HuH-7 (cell line): Measurements from ENCODE around the gene SCYL1.
"Not testable (repeated sequence)": the region's sequence is repeated elsewhere in the genome, so short reads cannot be mapped to it uniquely, and the experiment has no call there.

Experiments
- DNase-seq: peaks from one replicate; pipeline ENCODE4 v3.0.0; 2011; ENCODE audit warnings: low spot score

The SCYL1 gene

DNA sequence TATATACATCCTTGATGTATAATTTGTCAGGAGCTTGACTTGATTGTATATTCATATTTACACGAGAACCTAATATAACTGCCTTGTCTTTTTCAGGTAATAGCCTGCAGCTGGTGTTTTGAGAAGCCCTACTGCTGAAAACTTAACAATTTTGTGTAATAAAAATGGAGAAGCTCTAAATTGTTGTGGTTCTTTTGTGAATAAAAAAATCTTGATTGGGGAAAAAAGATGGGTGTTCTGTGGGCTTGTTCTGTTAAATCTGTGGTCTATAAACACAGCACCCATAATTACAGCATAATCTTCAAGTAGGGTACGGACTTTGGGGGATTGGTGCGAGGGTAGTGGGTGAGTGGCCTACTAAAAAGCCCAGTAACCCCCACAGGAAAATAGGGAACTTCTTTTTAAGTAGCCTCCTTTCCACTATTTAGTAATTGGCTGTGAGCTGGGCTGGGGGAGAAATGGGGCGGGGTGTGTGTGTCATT lies 18.6 kb upstream of the SCYL1 start:
- DNase-seq = no peak

DNA sequence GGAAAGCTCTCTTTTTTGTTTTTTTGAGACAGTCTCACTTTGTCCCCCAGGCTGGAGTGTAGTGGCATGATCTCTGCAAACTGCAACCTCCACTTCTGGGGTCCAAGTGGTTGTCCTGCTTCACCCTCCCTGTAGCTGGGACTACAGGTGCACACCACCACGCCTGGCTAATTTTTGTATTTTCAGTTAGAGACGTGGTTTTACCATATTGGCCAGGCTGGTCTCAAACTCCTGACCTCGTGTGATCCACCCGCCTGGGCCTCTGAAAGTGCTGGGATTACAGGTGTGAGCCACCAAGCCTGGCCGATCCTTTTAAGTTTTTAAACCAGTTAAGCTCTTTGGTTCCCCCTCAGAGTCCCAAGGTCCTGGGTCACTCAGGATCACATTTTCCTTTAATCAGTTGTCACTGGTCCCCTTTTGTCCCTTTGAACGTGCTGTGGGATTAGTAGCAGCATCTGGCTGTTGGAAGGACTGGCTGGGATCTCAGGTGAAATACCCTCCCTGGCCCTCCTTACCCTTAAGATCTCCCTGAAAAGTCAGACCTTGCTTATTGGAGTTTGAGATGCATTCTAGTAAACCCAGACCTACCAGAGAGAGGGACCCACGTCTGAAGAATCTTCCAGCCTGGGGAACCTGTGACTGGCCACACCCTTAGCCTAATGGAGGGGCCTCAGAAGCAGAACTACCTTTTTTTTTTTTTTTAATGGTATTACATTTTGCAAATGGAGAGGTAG lies 17.9 kb upstream of the SCYL1 start:
- DNase-seq = no peak

DNA sequence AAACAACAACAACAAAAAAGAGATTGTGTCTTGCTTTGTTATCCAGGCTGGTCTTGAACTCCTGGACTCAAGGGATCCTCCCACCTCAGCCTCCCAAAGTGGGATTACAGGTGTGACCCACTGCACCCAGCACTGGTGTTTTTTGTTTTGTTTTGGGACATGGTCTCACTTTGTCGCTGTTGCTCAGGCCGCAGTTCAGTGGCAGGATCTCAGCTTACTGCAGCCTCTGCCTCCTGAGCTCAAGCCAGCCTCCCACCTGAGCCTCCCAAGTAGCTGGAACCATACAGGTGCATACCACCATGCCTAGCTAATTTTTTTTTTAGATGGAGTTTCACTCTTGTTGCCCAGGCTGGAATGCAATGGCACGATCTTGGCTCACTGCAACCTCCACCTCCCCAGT lies 12.6 kb upstream of the SCYL1 start:
- DNase-seq = not testable (repeated sequence)

DNA sequence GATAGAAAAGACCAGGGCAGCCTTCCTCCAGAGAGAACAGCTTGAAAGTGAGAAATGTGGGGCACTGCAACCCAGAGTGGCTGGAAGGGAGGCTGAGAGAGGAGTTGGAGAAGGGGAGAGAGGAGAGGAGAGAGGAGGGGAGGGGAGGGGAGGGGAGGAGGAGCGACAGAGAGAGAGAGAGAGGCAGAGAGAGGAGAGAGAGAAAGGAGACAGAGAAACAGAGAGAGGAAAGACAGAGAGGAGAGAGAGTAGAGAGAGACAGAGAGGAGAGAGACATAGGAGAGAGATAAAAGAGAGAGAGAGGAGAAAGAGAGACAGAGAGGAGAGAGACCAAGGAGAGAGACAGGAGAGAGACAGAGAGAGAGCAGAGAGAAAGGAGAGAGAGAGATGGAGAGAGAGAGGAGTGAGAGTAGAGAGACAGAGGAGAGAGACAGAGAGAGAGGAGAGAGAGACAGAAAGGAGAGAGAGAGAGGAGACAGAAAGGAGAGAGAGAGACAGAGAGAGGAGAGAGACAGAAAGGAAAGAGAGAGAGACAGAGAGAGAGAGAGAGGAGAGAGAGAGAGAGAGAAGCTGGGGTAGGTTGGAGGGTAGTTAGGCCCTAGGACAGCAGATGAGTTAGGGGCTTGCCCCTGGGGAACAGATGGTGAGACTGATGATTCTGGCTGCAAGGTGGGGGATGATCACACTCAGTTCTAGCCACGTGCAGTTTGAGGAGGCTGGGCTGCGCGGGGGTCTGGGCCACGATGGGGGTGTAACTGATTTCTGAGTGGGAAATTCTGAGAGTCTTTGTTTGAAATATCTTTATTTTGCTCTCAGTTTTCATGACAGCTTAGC lies 8.5 kb upstream of the SCYL1 start:
- DNase-seq = no peak

DNA sequence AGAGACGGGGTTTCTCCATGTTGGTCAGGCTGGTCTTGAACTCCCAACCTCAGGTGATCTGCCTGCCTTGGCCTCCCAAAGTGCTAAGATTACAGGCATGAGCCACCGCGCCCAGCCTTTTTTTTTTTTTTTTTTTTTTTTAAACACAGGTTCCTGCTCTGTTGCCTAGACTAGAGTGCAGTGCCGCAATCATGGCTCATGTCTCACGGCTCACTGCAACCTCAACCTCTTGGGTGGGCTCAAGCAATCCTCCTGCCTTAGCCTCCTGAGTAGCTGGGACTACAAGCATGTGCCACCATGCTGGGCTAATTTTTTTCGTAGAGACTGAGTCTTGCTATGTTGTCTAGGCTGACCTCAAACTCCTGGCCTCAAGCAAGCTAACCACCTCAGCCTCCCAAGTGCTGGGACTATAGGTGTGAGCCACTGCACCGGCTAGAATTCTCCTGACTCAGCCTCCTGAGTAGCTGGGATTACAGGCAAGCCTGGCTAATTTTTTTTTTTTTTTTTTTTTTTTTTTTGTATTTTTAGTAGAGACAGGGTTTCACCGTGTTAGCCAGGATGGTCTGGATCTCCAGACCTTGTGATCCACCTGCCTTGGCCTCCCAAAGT lies 5.8 kb upstream of the SCYL1 start:
- DNase-seq = not testable (repeated sequence)

DNA sequence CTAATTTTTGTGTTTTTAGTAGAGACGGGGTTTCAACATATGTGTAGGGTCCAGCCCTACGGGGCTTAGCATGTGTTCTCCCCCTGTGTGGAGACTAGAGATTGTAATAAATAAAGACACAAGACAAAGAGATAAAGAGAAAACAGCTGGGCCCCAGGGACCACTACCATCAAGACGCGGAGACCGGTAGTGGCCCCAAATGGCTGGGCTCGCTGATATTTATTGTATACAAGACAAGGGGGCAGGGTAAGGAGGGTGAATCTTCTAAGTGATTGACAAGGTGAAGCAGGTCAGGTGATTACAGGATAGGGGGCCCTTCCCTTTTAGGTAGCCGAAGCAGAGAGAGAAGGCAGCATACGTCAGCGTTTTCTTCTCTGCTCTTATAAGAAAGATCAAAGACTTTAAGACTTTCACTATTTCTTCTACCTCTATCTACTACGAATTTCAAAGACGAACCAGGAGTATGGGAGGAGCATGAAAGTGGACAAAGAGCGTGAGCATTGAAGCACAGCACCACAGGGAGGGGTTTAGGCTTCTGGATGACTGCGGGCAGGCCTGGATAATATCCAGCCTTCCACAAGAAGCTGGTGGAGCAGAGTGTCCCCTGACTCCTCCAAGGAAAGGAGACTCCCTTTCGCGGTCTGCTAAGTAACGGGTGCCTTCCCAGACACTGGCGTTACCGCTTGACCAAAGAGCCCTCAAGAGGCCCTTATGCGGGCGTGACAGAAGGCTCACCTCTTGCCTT lies 2.9 kb upstream of the SCYL1 start:
- not testable (repeated sequence) for DNase-seq

DNA sequence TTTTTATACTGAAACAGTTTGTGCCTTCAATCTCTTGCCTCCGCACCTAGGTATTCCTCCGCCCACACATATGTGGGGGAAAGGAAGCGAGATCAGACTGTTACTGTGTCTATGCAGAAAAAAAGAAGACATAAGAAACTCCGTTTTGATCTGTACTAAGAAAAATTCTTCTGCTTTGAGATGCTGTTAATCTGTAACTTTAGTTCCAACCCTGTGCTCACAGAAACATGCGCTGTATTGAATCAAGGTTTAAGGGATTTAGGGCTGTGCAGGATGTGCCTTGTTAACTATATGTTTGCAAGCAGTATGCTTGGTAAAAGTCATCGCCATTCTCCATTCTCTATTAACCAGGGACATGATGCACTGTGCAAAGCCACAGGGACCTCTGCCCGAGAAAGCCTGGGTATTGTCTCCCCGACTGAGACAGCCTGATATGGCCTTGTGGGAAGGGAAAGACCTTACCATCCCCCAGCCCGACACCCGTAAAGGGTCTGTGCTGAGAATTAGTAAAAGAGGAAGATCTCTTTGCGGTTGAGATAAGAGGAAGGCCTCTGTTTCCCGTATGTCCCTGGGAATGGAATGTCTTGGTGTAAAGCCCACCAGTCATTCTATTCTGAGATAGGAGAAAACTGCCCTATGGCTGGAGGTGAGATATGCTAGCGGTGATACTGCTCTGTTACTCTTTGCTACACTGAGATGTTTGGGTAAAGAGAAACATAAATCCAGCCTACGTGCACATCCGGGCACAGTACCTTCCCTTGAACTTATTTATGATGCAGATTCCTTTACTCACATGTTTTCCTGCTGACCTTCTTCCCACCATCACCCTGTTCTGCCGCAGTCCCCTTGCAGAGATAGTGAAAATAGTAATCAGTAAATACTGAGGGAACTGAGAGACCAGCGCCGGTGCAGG lies 1.9 kb upstream of the SCYL1 start:
- DNase-seq = not testable (repeated sequence)

DNA sequence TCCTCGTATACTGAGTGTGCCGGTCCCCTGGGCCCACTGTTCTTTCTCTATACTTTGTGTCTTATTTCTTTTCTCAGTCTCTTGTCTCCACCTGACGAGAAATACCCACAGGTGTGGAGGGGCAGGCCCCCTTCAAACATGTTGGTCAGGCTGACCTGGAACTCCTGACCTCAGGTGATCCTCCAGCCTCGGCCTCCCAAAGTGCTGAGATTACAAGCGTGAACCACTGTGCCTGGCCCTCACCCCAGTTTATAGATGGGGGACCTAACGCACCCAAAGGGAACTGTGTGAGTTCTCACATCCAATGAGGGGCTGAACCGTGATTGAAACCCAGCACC lies 1.3 kb upstream of the SCYL1 start:
- DNase-seq = not testable (repeated sequence)

DNA sequence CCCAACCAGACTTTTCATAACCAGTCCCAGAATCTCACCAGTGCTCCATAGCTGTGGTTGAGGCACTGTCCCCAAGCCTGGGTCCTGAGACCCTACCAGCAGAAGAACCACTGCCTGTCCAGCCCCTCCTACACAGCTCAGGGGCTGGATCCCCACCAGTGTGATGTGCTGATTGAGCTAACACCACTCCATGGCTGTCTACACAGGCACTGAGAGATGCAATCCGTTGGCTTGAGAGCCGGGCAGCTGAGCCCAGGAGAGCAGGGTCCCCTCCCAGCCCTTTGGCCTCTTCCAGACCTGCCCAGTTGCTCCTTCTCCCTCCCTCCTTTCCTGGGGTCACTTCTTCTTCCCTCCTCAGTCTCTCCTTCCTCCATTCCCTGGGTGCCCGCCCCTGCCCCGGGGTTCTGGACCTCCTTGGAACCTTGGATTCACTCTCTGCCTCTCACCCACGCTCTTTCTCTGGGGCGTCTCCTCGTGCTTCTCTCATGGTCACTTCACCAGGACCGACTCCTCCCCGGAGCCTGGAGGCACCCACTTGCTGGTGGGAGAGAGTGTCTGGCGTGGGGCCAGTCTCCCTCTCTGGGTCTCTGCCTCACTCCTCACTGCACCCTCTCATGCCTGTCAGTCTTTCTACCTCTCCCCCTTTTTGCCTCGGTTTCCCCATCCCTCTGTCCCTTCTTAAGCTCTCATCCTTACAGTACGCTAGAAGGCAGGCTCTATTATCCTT lies 706 bp upstream of the SCYL1 start:
- DNase-seq = no peak

DNA sequence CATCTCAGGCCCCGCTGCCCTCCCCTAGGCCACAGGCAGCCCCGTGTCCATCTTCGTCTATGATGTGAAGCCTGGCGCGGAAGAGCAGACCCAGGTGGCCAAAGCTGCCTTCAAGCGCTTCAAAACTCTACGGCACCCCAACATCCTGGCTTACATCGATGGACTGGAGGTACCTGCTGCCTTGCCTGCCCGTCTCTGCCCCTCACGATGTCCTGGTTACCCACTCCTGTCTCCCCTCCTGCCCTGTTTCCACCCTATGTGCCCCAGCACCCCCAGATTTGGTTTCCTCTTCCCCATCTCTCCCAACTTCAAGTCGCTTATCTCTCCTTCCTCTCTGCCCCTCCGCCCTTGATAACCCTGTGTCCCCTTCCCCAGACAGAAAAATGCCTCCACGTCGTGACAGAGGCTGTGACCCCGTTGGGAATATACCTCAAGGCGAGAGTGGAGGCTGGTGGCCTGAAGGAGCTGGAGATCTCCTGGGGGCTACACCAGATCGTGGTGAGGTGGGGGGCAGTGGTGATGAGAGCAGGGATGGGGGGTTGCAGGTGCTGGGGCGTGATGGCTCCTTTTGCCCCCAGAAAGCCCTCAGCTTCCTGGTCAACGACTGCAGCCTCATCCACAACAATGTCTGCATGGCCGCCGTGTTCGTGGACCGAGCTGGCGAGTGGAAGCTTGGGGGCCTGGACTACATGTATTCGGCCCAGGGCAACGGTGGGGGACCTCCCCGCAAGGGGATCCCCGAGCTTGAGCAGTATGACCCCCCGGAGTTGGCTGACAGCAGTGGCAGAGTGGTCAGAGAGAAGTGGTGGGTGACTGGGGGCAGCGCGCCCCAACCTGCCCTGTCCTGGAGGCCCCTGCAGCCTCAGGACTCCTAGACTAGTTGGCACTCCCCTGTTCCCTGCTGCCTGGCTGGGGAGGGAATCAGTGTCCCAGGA lies 930 bp downstream of the SCYL1 start:
- DNase-seq = no peak

DNA sequence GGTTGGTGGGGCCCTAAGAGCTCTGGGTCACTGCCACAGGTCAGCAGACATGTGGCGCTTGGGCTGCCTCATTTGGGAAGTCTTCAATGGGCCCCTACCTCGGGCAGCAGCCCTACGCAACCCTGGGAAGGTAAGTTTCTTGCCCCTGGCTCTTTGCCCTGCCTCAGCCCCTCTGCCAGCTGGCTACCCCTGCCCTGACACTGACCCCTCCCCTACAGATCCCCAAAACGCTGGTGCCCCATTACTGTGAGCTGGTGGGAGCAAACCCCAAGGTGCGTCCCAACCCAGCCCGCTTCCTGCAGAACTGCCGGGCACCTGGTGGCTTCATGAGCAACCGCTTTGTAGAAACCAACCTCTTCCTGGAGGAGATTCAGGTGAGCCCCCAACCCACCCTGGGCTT lies 1.9 kb downstream of the SCYL1 start:
- DNase-seq = no peak

DNA sequence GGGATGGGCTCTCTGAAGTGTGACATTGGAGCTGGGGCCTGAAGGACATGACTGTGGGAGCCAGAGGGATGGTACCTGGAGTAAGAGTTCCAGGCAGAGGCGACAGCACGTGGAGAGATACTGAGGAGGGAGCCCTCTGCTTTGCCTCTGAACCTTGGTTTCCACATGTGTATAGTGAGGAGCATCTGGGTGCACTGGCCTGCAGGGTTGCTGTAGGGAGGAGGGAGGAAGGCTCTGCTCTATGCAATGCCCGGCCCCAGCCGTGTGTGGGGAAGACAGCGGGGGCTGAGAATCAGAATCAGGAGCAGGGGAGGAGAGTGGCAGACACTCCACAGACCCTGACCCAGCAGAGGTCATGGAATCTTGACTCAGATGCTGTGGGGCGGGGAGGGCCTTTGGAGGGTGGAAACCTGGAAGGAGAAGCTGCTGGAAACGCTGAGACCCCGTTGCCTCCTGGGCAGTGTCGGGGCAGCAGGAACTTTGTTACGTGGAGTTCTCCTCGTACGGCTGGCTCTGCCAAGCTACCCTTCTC lies 4.0 kb downstream of the SCYL1 start:
- DNase-seq = no peak

DNA sequence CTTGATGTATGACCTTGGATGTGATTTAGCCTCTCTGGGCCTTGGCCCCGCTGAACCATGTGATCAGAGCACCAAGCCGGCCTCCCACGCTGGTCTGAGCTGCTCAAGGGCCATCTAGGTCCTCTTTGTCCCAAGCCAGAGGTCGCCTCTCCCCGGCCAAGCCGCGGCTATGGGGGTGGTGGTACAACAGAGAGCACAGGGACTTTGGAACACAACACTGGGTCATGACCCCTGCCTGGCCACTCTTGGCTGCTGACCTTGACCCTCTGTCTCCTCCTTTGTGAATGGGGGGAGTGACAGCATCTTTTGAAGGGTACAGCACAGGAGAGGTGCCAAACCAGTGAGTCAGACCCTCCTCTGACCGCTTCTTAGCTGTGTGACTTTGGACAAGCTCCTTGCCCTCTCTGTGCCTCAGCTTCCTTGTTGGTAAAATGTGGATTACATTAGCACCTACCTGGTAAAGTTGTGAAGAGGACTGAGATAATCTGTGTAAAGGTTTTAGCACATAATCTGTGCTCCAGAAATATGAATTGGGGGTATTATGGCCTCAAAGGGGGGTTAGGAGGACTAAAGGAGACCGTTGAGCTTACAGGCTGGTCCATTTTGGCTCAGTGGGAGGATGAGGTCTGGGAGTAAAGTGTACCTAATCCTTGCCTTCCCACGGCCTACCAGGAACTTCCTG lies 4.7 kb downstream of the SCYL1 start:
- no peak for DNase-seq

DNA sequence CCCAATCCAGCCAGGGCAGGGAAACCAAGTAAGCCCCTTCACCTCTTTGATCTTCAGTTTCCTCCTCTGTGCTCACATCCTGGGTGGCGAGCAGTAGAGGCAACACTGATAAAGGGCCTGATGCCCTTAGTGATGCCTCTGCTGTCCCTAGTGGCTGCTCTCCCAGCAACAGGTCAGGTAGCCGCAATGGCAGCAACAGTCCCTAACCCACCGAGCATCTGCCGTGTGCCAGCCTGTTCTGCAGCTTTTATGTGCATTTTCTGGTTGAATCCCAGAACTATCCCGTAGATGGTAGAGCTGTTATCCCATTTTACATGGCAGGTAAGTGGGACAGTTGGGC lies 5.2 kb downstream of the SCYL1 start:
- DNase-seq = no peak

DNA sequence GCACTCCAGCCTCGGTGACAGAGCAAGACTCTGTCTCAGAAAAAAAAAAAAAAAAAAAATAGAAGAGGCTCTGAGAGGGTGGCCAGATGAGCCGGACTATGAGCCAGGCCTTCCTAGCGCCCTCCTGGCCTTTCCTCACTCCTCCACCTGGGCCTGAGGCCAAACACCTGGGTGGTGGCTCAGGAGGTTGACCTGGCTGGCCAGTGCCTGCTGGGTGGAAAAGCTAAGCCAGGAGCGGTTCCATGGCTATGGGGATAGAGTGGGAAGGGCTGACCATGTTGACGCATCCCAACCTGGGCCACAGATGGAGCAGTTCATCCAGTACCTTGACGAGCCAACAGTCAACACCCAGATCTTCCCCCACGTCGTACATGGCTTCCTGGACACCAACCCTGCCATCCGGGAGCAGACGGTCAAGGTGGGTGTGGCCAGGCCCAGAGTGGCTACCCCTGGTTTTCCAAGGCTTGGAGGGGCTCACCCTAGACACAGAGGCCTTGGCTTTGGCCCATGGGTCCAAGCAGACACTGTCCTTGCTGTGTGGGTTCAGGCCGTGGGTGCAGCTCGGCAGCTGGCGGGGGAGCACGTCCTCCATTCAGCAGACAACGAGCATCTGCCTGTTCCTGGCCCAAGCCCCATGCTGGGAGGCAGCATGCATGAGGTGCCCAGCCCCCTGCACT lies 7.6 kb downstream of the SCYL1 start:
- no peak for DNase-seq

DNA sequence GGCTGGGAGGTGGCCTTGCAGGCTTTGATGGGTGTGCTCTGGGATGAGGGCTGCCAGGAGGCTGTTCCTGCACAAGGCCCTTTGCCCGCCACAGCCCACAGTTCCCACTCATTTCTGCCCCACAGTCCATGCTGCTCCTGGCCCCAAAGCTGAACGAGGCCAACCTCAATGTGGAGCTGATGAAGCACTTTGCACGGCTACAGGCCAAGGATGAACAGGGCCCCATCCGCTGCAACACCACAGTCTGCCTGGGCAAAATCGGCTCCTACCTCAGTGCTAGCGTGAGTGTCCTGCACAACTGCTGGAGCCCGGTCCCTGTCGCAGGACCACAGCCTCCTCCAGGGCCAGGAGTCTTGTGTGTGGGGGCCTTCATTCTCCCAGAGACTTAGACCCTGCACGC lies 10.2 kb downstream of the SCYL1 start:
- no peak for DNase-seq

DNA sequence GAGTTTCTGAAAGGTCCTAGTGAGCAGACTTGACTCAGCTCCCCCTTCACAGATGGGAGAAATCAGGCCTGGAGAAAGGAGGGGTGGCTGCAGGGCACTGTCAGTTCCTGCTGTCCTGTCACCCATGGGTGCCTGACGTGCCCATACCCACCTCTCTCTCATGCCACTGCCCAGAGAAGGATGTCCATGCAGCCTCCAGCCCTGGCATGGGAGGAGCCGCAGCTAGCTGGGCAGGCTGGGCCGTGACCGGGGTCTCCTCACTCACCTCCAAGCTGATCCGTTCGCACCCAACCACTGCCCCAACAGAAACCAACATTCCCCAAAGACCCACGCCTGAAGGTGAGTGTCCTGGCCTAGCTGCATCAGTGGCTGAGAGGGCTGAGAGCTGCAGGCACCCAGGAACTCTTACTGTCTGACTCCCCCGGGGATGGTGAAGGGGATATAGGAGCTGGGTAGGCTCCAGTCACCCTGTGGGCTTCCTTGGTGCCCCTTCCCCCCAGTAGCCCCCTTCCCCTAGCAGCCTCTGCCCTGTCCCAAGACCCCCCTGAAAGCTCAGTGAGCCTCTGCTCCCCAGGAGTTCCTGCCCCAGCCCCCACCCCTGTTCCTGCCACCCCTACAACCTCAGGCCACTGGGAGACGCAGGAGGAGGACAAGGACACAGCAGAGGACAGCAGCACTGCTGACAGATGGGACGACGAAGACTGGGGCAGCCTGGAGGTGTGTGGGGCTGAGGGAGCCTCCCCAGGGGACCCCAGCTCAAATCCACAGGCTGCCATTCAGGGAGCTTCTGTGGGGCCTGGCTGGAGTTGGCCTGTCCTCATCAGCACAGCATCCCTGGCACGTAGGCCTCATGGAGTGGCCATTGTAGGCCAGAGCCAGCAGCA lies 11.8 kb downstream of the SCYL1 start:
- DNase-seq = no peak
